DMS79 treated with DMSO at 0.1 percent for 48 hours (cell line): Measurements from ENCODE around the gene SYNGR3.
A peak's percentile ranks its signal among the peaks of the same experiment; 100 is the strongest.
"Not testable (repeated sequence)": the region's sequence is repeated elsewhere in the genome, so short reads cannot be mapped to it uniquely, and the experiment has no call there.

ENCODE experiments used
- DNase-seq: peaks from one replicate; lab custom pipeline; 2025; lab: John Stamatoyannopoulos, UW

SYNGR3 gene

GRCh38 chr16:2009164-2009711, 19.5 kb downstream of the SYNGR3 start:
- DNase-seq, result no peak

DNA sequence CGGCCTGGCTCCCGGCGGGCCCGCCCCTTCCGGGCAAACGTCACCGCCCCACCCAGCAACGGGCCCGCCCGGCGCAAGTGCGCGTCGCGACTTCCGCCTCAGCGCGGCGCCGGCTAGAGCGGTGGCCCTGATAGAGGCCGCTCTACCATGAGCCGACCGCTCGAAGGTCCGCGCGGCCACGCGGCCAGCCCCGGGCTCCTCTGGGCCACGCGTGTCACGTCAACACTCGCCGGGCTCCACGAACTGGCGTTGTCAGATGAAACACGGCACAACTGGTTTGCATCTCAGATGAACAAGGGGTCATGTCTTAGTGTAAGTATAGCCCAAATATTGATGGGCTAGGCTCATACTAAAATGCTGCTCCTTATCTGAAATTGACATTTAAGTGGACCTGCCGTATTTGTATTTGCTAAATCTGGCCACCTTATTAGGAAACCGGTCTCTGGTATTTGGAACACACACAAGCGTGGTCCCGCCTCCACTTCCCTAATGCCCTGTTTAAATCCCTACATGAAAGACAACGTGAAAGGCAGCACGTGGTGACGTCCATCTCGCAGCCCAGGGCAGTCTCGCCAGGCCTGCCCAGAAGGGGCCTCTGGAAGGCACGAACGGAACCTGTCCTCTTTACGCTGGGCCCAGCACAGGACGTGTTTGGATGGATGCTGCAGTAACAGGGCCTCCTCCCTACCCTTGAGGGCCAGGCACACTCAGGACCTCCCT, 20.2 kb downstream of the SYNGR3 start, which contains the start of gene ZNF598:
ZNF598 (minus strand) TSS at position 31 of the 720 bp plus-strand sequence.
- peak; percentile 58 for DNase-seq

DNA sequence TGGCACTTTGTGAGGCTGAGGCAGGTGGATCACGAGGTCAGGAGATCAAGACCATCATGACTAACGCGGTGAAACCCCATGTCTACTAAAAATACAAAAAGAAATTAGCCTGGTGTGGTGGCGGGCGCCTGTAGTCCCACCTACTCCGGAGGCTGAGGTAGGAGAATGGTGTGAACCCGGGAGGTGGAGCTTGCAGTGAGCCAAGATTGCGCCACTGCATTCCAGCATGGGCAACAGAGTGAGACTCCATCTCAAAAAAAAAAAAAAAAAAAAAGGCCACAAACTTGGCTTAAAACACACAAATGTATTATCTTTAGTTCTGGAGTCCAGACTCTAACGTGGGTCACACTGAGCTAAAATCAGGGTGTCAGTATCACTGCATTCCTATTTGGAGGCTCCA, 22.0 kb downstream of the SYNGR3 start:
- not testable (repeated sequence) for DNase-seq

- DNase-seq, result no peak
Observed at GRCh38 chr16:2013527-2013926, 23.8 kb downstream of the SYNGR3 start.

DNA sequence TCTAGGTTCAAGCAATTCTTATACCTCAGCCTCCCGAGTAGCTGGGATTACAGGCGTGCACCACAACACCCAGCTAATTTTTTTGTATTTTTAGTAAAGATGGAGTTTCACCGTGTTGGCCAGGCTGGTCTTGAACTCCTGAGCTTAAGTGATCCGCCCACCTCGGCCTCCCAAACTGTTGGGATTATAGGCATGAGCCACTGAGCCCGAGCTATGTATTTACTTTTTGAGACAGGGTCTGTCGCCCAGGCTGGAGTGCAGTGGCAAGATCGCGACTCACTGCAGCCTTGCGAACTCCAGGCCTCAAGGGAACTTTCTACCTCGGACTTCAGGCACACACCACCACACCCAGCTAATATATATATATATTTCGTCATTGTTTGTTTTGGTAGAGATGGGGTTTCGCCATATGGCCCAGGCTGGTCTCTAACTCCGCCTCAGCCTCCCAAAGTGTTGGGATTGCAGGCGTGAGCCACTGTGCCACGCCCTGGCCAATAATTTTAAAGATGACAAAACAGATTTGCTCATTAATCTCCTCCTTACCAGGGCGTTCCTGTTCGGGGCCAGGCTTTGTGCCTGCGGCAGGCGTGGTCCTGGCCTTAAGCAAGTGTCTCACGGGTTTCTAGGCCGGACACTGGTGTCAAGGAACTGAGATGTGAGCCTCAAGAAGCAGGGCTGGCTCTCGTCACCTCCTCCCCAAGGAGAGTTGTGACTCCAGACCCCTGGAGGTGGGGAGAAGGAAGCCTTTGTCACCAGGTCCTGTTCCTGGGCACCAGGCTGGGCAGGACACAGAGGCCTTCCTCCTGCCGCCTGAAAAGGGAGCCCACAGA, 25.6 kb downstream of the SYNGR3 start:
- no peak for DNase-seq

GRCh38 chr16:2015947-2016208, 26.1 kb downstream of the SYNGR3 start:
- no peak for DNase-seq

GRCh38 chr16:2016407-2016922, 26.7 kb downstream of the SYNGR3 start:
- no peak for DNase-seq

GRCh38 chr16:2019518-2019920, 29.7 kb downstream of the SYNGR3 start, which contains the start of gene NPW:
TSS of gene NPW (plus strand) at chr16:2019785.
- peak; percentile 30 for DNase-seq

- no peak for DNase-seq
Observed at GRCh38 chr16:2019921-2020831, 30.4 kb downstream of the SYNGR3 start.

- DNase-seq, result no peak
Observed at GRCh38 chr16:2022723-2023091, 32.9 kb downstream of the SYNGR3 start.

GRCh38 chr16:2023092-2024031, 33.6 kb downstream of the SYNGR3 start:
- DNase-seq, result peak; percentile 95

- DNase-seq, result no peak
Observed at GRCh38 chr16:2024032-2024420, 34.3 kb downstream of the SYNGR3 start.

DNA sequence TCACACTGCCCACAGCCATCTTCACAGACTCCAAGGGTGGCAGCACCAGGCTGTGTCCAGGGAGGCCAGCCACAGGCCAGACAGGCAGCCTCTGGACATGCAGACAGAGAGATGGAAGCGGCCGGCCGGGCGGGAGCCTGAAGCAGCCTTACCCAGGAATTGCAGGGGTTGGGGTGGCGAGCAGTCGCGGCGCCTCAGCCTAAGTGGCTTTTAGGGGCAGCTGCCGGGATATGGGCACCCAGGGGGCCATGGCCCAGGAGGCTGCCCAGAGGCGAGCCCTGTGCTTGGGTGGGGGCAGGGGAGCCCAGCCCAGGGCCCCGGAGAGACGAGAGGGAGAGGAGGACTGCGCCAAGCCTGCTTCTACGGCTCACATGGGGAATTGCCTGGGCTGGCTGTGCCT, 35.5 kb downstream of the SYNGR3 start:
- no peak for DNase-seq

DNA sequence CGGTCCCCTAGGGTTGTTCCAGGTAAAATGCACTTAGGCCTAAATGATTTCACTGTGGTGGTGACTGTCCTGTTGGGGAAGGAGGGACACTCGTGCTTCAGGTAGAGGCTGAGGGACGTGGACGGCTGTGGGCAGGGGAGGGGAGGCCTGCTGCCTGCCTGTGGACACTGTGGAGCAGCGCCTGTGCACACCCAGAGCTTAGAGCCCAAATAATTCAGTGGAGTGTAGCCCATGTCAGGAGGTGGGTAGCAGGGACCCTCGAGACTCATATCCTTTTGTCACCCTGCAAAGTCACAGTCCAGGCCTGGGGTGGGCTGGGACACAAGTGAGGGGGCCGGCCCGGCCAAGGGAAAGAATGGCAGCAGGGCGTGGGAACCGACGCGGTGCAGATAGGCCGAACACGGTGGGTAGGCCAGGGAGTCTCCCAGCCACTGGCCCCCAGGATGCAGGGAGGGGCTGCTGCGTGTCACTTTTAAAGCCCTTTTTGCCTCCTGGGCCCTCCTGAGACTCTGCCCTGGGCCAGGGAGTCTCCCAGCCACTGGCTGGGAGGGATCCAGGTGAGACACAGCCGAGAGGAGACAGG, 36.2 kb downstream of the SYNGR3 start:
- DNase-seq, result no peak

DNA sequence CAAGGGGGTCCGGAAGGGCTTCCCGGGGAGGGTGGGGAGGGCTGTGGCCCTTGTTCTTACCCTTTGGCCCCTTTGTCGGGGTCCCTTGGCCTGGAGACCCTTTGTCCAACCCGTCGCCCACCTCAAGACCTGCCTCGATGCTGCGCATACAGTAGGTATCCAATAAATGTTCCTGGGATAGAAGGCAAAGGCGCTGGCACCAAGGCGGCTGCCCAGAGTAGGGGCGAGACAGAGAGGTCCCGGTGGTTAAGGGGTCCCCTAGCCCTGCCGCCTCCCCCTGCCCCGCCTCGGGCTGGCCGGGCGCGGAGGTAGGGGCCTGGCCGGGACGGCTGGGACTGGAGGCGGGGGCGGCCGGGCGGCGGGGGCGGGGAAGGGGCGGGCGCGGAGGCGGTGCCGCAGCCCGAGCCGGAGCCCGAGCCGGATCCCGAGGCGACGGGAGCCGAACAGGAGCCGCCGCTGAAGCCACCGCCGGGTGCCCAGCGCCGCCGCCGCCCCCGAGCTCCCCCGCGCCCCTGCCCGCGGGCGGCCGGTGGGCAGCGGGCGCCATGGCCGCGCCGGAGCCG, 36.8 kb downstream of the SYNGR3 start, which contains the start of gene NHERF2:
NHERF2 (plus strand) TSS at position 442 of the 563 bp plus-strand sequence; CDS start at position 546, 104 bp downstream.
- no peak for DNase-seq

- no peak for DNase-seq
Observed at GRCh38 chr16:2027024-2028010, 37.5 kb downstream of the SYNGR3 start.

- no peak for DNase-seq
Observed at GRCh38 chr16:2028146-2028545, 38.4 kb downstream of the SYNGR3 start.

GRCh38 chr16:2028620-2029220, 39.0 kb downstream of the SYNGR3 start:
- DNase-seq, result no peak
